Small intestine (tissue), 7 donors: Measurements from ENCODE around the gene KDR. TPM values are rescaled to one million over a fixed set of nuclear protein-coding genes. Genes with fewer than 3 reads are reported as not detected.

Source experiments
- DNase-seq, 2 donors: peaks; one replicate each; pipeline versions ENCODE4 v3.0.0 to v3.0.0-alpha.2; 2013
- FAIRE-seq: peaks from 2 replicates; lab custom pipeline; 2012; peaks lifted over from hg19 to GRCh38; lab: Jason Lieb, UNC
- H3K27ac ChIP-seq, 3 donors: one replicate each; pipeline ENCODE4 v1.5.1; 2013; ENCODE audit warnings: low read length in 2 of 3, mild to moderate bottlenecking in 2 of 3, control low read depth in 1 of 3, inconsistent platforms in 1 of 3, low read depth in 1 of 3, moderate library complexity in 1 of 3
- H3K27me3 ChIP-seq, 3 donors: one replicate each; pipeline ENCODE4 v1.6.1; 2013; ENCODE audit warnings: low read length in 3 of 3, inconsistent platforms in 1 of 3; ENCODE audit not compliant: control insufficient read depth in 3 of 3, insufficient read depth in 3 of 3
- H3K36me3 ChIP-seq, 3 donors: one replicate each; pipeline ENCODE4 v1.6.1; 2013; ENCODE audit warnings: low read length in 3 of 3, inconsistent platforms in 1 of 3, low read depth in 1 of 3, mild to moderate bottlenecking in 1 of 3, moderate library complexity in 1 of 3; ENCODE audit not compliant: control insufficient read depth in 3 of 3, insufficient read depth in 2 of 3
- H3K4me1 ChIP-seq, 3 donors: one replicate each; pipeline ENCODE4 v1.6.1; 2013; ENCODE audit warnings: low read length in 2 of 3, inconsistent platforms in 1 of 3, low read depth in 1 of 3, mild to moderate bottlenecking in 1 of 3, moderate library complexity in 1 of 3; ENCODE audit not compliant: control insufficient read depth in 3 of 3, insufficient read depth in 2 of 3
- H3K4me3 ChIP-seq, 3 donors: one replicate each; pipeline ENCODE4 v1.5.1; 2013; ENCODE audit warnings: low read length in 3 of 3, control low read depth in 1 of 3, inconsistent platforms in 1 of 3, low read depth in 1 of 3, mild to moderate bottlenecking in 1 of 3, moderate library complexity in 1 of 3
- H3K9me3 ChIP-seq, 2 donors: one replicate each; pipeline ENCODE4 v1.6.1; 2013; ENCODE audit warnings: low read depth in 1 of 2, low read length in 1 of 2; ENCODE audit not compliant: control insufficient read depth in 2 of 2, insufficient read depth in 1 of 2
- WGBS, 3 donors: extraction: QIAGEN DNeasy Blood & Tissue Kit; methylation state at CpG; one replicate each; pipeline ENCODE4 v1.1.7; 2013; 5-methylcytosine and 5-hydroxymethylcytosine counted together
- polyA plus RNA-seq, 4 donors: library from polyadenylated mRNA; stranded (reverse) in 3 of 4; unstranded in 1 of 4; fragments of 200-250 nt in 3 of 4; fragments of 120-200 nt in 1 of 4; gene quantifications; one replicate each; pipeline versions ENCODE4 v1.2.1 to v1.2.3, GENCODE V29; 2013
- donor health status: healthy with polysubstance abuse.
- donor health status: control.
- donor health status: control.
- donor health status: Bipolar disorder and iron deficiency.
- donor health status: healthy.

The KDR gene
- polyA plus RNA-seq, 4 donors, result 0.22 to 8.3 (median 4.0) TPM

GRCh38 chr4:55069248-55069647 lies 56.1 kb downstream of the KDR start:
- Histone ChIP-seq H3K27ac (peak overlapping the region in 1 of 3 donors; percentile 9), H3K9me3 (no peaks in the 10 kb centered on the region), H3K4me1 (no peaks in the 10 kb centered on the region), H3K36me3 (no peaks in the 10 kb centered on the region), H3K27me3 (peaks cover 0 to 2% (median 0%) of the 10 kb centered on the region in 3 donors), H3K4me3 (no peak overlapping the region)
- 66 to 84% (median 77%) methylated on average over 5 of the region's 5 CpGs for WGBS, 3 donors
- no peak for DNase-seq
- FAIRE-seq, result no peak

GRCh38 chr4:55068522-55068921 lies 56.9 kb downstream of the KDR start:
- Histone ChIP-seq H3K4me1 (no peaks in the 10 kb centered on the region), H3K27ac (peak overlapping the region in 1 of 3 donors; percentile 9), H3K4me3 (no peak overlapping the region), H3K27me3 (peaks cover 0 to 2% (median 0%) of the 10 kb centered on the region in 3 donors), H3K36me3 (no peaks in the 10 kb centered on the region), H3K9me3 (no peaks in the 10 kb centered on the region)
- no peak for DNase-seq
- WGBS, 3 donors, result 40 to 47% (median 45%) methylated on average over 7 of the region's 7 CpGs
- no peak for FAIRE-seq

GRCh38 chr4:55066018-55066417 lies 59.4 kb downstream of the KDR start:
- Histone ChIP-seq H3K9me3 (no peaks in the 10 kb centered on the region), H3K4me3 (no peak overlapping the region), H3K27me3 (peaks cover 0 to 2% (median 0%) of the 10 kb centered on the region in 3 donors), H3K4me1 (no peaks in the 10 kb centered on the region), H3K36me3 (no peaks in the 10 kb centered on the region), H3K27ac (no peak overlapping the region)
- no peak for DNase-seq
- no peak for FAIRE-seq
- 66 to 72% (median 69%) methylated on average over 6 of the region's 6 CpGs for WGBS, 3 donors

- DNase-seq (no peak), FAIRE-seq (no peak)
- no peak overlapping the region for H3K4me3 ChIP-seq
- H3K27ac ChIP-seq, result no peak overlapping the region
- WGBS, 3 donors, result 71 to 78% (median 74%) methylated on average over 4 of the region's 4 CpGs
- no peaks in the 10 kb centered on the region for H3K4me1 ChIP-seq
- H3K36me3 ChIP-seq, result no peaks in the 10 kb centered on the region
- peaks cover 0 to 2% (median 0%) of the 10 kb centered on the region in 3 donors for H3K27me3 ChIP-seq
- no peaks in the 10 kb centered on the region for H3K9me3 ChIP-seq
These were observed 69.9 kb downstream of the KDR start for GRCh38 chr4:55055529-55055928.

GRCh38 chr4:55051532-55051931 lies 73.9 kb downstream of the KDR start:
- no peaks in the 10 kb centered on the region for H3K4me1 ChIP-seq
- no peaks in the 10 kb centered on the region for H3K9me3 ChIP-seq
- H3K4me3 ChIP-seq, result no peak overlapping the region
- peaks cover 0 to 2% (median 0%) of the 10 kb centered on the region in 3 donors for H3K27me3 ChIP-seq
- H3K27ac ChIP-seq, result no peak overlapping the region
- 79 to 85% (median 80%) methylated on average over 2 of the region's 2 CpGs for WGBS, 3 donors
- DNase-seq (no peak), FAIRE-seq (no peak)
- H3K36me3 ChIP-seq, result no peaks in the 10 kb centered on the region

GRCh38 chr4:55050418-55050950 lies 74.9 kb downstream of the KDR start:
- FAIRE-seq, result no peak
- Histone ChIP-seq H3K9me3 (no peaks in the 10 kb centered on the region), H3K4me1 (no peaks in the 10 kb centered on the region), H3K27ac (no peak overlapping the region), H3K4me3 (no peak overlapping the region), H3K27me3 (peaks cover 0 to 2% (median 0%) of the 10 kb centered on the region in 3 donors), H3K36me3 (no peaks in the 10 kb centered on the region)
- DNase-seq, result no peak
- WGBS, 3 donors, result 79 to 90% (median 88%) methylated on average over 1 of the region's 1 CpG

- H3K9me3 ChIP-seq, result peaks cover 0 to 3% of the 10 kb centered on the region in 2 donors
- no peak for DNase-seq
- H3K27ac ChIP-seq, result no peak overlapping the region
- H3K27me3 ChIP-seq, result no peaks in the 10 kb centered on the region
- H3K4me3 ChIP-seq, result no peak overlapping the region
- FAIRE-seq, result no peak
- no peaks in the 10 kb centered on the region for H3K36me3 ChIP-seq
- peaks cover 0 to 2% (median 0%) of the 10 kb centered on the region in 3 donors for H3K4me1 ChIP-seq
- 33 to 49% (median 40%) methylated on average over 2 of the region's 2 CpGs for WGBS, 3 donors
These were observed 87.1 kb downstream of the KDR start for GRCh38 chr4:55038176-55038890.

- Histone ChIP-seq H3K9me3 (peaks cover 0 to 3% of the 10 kb centered on the region in 2 donors), H3K27me3 (no peaks in the 10 kb centered on the region), H3K27ac (no peak overlapping the region), H3K36me3 (no peaks in the 10 kb centered on the region), H3K4me3 (no peak overlapping the region), H3K4me1 (peaks cover 0 to 2% (median 0%) of the 10 kb centered on the region in 3 donors)
- 68 to 76% (median 74%) methylated on average over 1 of the region's 1 CpG for WGBS, 3 donors
- FAIRE-seq, result peak; percentile 91
- DNase-seq, result no peak
These were observed 87.7 kb downstream of the KDR start for GRCh38 chr4:55037728-55038127.
